Measurements from ENCODE around the gene CNPPD1. TPM values are rescaled to one million over a fixed set of nuclear protein-coding genes. Genes with fewer than 3 reads are reported as not detected.

The CNPPD1 gene
- total RNA-seq, 1 donor from 2014 or later = 20.5 TPM

- DNase-seq (ENCODE audit: low spot score) = no peak
These were observed 54.3 kb downstream of the CNPPD1 start for GRCh38 chr2:219122202-219122980.

Other genes with a start within 250 kb of the CNPPD1 start
- not detected for gene CDK5R2, start 217.3 kb downstream of the CNPPD1 start, total RNA-seq (ENCODE audit: insufficient read depth, low replicate concordance)
- gene FEV, start 191.7 kb downstream of the CNPPD1 start, total RNA-seq (ENCODE audit: insufficient read depth, low replicate concordance) = not detected
- gene CRYBA2, start 183.5 kb downstream of the CNPPD1 start, total RNA-seq (ENCODE audit: insufficient read depth, low replicate concordance) = not detected
- 2.9 TPM for gene CFAP65, start 135.4 kb downstream of the CNPPD1 start, total RNA-seq (ENCODE audit: insufficient read depth, low replicate concordance)
- not detected for gene IHH, start 116.0 kb downstream of the CNPPD1 start, total RNA-seq (ENCODE audit: insufficient read depth, low replicate concordance)
- 13.0 TPM for gene NHEJ1, start 16.1 kb downstream of the CNPPD1 start, total RNA-seq (ENCODE audit: insufficient read depth, low replicate concordance)
- not detected for gene SLC23A3, start 6.9 kb downstream of the CNPPD1 start, total RNA-seq (ENCODE audit: insufficient read depth, low replicate concordance)
- gene RETREG2, start 1.4 kb upstream of the CNPPD1 start, total RNA-seq (ENCODE audit: insufficient read depth, low replicate concordance) = 40.9 TPM
- gene ZFAND2B, start 29.9 kb upstream of the CNPPD1 start, total RNA-seq (ENCODE audit: insufficient read depth, low replicate concordance) = 20.5 TPM
- gene ABCB6, start 42.0 kb upstream of the CNPPD1 start, total RNA-seq (ENCODE audit: insufficient read depth, low replicate concordance) = 34.2 TPM
- 83.3 TPM for gene ATG9A, start 52.7 kb upstream of the CNPPD1 start, total RNA-seq (ENCODE audit: insufficient read depth, low replicate concordance)
- gene ANKZF1, start 52.9 kb upstream of the CNPPD1 start, total RNA-seq (ENCODE audit: insufficient read depth, low replicate concordance) = 27.9 TPM
- 12.0 TPM for gene GLB1L, start 68.5 kb upstream of the CNPPD1 start, total RNA-seq (ENCODE audit: insufficient read depth, low replicate concordance)
- gene STK16, start 68.6 kb upstream of the CNPPD1 start, total RNA-seq (ENCODE audit: insufficient read depth, low replicate concordance) = 24.1 TPM
- gene TUBA4B, start 76.3 kb upstream of the CNPPD1 start, total RNA-seq (ENCODE audit: insufficient read depth, low replicate concordance) = 0.72 TPM
- 21.7 TPM for gene TUBA4A, start 77.0 kb upstream of the CNPPD1 start, total RNA-seq (ENCODE audit: insufficient read depth, low replicate concordance)
- 45.0 TPM for gene DNAJB2, start 102.4 kb upstream of the CNPPD1 start, total RNA-seq (ENCODE audit: insufficient read depth, low replicate concordance)
- gene PTPRN, start 132.5 kb upstream of the CNPPD1 start, total RNA-seq (ENCODE audit: insufficient read depth, low replicate concordance) = 5.5 TPM
- not detected for gene RESP18, start 155.8 kb upstream of the CNPPD1 start, total RNA-seq (ENCODE audit: insufficient read depth, low replicate concordance)
- 26.0 TPM for gene DNPEP, start 211.0 kb upstream of the CNPPD1 start, total RNA-seq (ENCODE audit: insufficient read depth, low replicate concordance)
- gene DES, start 241.5 kb upstream of the CNPPD1 start, total RNA-seq (ENCODE audit: insufficient read depth, low replicate concordance) = 2,247 TPM

Data from umbilical cord (tissue), 2 donors.